HG03520 (cell line): ENCODE results near the gene GSK3B.
"Not testable (repeated sequence)": the region's sequence is repeated elsewhere in the genome, so short reads cannot be mapped to it uniquely, and the experiment has no call there.

Experiments
- ATAC-seq: cut with Tn5 transposase; IDR thresholded peaks from one replicate; pipeline ENCODE4 v1.9.1; 2021; ENCODE audit warnings: mild to moderate bottlenecking, moderate library complexity; ENCODE audit not compliant: unreplicated experiment

Gene GSK3B

GRCh38 chr3:120021523-120021922 is 72.7 kb downstream of the GSK3B start:
- ATAC-seq: no peak

- no peak for ATAC-seq
These were observed 75.9 kb downstream of the GSK3B start for GRCh38 chr3:120018299-120018698.

- ATAC-seq: no peak
These were observed 76.6 kb downstream of the GSK3B start for GRCh38 chr3:120017692-120018091.

GRCh38 chr3:120013481-120013880 is 80.8 kb downstream of the GSK3B start:
- no peak for ATAC-seq

- ATAC-seq: not testable (repeated sequence)
These were observed 88.5 kb downstream of the GSK3B start for GRCh38 chr3:120005741-120006140.

- not testable (repeated sequence) for ATAC-seq
These were observed 90.2 kb downstream of the GSK3B start for GRCh38 chr3:120004008-120004498.

- no peak for ATAC-seq
These were observed 96.1 kb downstream of the GSK3B start for GRCh38 chr3:119998166-119998565.

- no peak for ATAC-seq
These were observed 103.4 kb downstream of the GSK3B start for GRCh38 chr3:119990888-119991287.

GRCh38 chr3:119989981-119990655 is 104.1 kb downstream of the GSK3B start:
- no peak for ATAC-seq

GRCh38 chr3:119986812-119987211 is 107.4 kb downstream of the GSK3B start:
- not testable (repeated sequence) for ATAC-seq

GRCh38 chr3:119981386-119981785 is 112.9 kb downstream of the GSK3B start:
- ATAC-seq: no peak

- ATAC-seq: no peak
These were observed 115.6 kb downstream of the GSK3B start for GRCh38 chr3:119978554-119979208.

GRCh38 chr3:119977353-119977752 is 116.9 kb downstream of the GSK3B start:
- no peak for ATAC-seq

GRCh38 chr3:119976214-119976613 is 118.0 kb downstream of the GSK3B start:
- ATAC-seq: no peak

- ATAC-seq: no peak
These were observed 119.6 kb downstream of the GSK3B start for GRCh38 chr3:119974656-119975055.

GRCh38 chr3:119973018-119973646 is 121.1 kb downstream of the GSK3B start:
- no peak for ATAC-seq

- ATAC-seq: no peak
These were observed 124.5 kb downstream of the GSK3B start for GRCh38 chr3:119969759-119970158.

GRCh38 chr3:119967353-119968006 is 126.8 kb downstream of the GSK3B start:
- no peak for ATAC-seq

GRCh38 chr3:119965692-119966091 is 128.6 kb downstream of the GSK3B start:
- no peak for ATAC-seq

- ATAC-seq: no peak
These were observed 130.0 kb downstream of the GSK3B start for GRCh38 chr3:119964294-119964693.

GRCh38 chr3:119955972-119956371 is 138.3 kb downstream of the GSK3B start:
- no peak for ATAC-seq
